Stimulated activated CD8-positive, alpha-beta memory T cell treated with anti-CD3 and anti-CD28 coated beads, Interleukin-15, amount 100 ng/mL, for 1 hour (primary cell): Measurements from ENCODE around the gene HMCN1.

Source experiments
- DNase-seq: peaks from one replicate; pipeline ENCODE4 v3.0.0-alpha.2; 2020; ENCODE audit warnings: low read depth

The HMCN1 gene

DNA sequence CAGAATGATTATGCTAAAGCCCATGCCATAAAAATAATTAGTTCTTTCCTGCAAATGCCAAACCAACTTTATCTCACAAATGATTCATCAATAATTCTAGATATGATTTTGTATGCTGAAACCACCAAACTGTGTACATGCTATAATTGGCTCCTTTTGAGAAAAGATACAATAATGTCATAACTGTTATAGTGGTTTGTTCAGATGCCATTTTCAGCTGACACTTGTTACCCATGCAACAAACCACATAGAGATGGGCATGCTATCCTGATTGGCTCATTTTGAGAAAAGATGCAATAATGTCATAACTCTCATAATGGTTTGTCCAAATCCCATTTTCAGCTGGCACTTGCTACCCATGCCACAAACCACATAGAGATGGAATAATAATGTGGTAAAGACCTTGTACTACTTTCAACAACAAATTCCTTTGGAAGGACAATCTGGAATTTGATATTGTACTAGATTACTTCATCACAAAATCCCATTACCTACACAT is 357.1 kb downstream of the HMCN1 start:
- no peak for DNase-seq

DNA sequence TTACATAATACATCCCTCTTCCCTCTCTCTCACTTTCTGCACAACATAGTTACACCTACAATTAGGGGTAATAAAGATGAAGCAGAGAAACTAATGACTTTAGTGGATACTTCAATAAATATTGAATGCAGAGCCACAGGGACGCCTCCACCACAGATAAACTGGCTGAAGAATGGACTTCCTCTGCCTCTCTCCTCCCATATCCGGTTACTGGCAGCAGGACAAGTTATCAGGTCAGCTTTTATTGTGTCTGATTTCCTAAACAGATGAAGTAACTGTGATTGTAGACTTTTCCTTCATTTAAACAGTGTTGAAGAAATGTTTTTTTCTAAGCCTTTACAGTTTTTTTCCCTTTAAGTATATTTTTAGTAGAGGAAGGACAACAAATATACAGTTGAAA is 359.2 kb downstream of the HMCN1 start:
- no peak for DNase-seq

DNA sequence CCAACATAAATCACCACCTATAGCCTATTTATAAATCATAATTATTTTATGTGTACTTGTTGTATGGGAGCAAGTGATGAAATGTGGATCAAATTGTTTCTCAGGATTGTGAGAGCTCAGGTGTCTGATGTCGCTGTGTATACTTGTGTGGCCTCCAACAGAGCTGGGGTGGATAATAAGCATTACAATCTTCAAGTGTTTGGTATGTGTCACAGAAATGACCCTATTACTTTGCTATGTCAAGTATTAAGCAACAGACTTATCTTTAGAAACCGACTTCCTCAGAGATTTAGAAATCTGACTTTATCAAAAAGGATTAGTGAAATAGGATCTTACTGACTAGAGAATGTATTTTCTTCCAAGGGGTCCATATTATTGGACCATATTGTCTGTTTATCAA is 360.0 kb downstream of the HMCN1 start:
- DNase-seq: no peak

DNA sequence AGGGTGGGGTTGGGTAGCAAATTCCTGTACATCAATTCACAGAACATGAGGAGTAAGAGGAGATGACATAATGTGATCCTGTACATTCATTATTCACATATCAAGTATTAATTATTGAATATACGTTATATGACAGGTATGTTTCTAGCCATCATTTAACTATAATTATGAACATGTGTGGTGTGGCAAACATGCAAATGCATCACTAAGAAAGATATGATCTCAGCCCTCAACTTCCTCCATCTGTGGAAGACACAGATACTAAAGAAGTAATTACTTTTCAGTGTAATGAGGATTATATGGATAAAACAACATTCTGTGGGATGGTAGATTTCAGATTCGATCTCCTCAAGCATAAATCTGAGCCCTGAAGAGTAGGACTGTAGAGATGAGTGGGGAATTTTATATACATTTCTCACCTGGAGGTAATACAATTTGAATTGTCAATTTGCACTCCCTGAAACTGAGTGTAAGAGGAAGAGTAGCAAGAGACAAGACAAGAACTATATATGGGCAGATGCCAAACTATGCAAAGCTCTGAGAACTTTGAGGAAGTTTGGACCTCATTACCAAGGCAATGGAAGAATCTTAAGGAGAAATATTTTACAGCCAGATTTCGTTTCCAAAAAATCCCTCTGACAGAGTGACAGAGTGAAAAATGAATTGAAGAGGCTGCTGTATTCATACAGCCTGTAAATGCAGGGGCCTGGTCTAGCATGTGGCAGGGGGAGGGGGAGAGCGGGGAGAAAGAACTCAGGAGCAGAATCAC is 365.3 kb downstream of the HMCN1 start:
- DNase-seq: no peak

DNA sequence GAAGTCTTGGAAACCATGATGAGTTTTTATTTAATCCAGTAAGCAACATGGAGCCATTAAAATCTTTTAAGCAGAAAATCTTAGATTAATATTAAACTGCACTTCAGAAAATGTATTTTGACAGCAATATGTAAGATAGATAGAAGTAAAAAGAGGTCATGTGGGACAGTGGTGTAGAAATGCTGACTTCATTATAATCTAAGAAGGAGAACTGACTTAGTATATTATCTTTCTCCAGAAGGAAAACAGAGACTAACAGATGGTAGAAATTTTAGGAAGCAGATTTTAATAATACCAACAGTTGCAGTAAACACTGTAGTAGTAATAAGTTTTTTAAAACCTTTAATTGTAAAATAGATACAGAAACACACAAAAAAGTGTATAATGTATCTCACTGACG is 367.9 kb downstream of the HMCN1 start:
- DNase-seq: no peak

DNA sequence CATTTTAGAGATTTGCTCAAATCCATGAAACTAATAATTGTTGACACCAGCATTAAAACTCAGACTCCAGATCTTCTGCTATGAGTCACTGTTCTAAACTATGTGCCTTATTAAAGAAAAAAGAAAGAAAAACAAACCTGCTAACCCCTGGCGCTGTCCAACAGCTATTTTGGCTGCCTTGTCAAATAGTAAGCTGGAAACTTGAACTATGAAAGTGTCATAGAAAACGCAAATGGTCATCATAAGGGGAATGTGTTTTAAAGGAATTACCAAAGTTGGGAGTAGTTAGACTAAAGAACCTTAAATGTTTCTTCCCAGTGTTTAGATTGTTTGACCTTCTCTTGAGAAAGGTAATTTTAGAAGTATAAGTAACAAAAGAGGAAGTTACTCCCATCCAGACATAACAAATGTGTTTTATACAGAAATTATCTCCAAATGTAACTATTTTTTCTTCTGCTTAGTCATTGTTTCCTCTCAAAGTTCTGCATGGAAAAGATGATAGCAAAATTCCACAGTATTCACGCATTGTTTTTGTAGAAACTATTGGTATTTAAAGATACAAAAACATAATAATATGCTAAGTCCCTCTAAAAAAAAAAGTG is 368.5 kb downstream of the HMCN1 start:
- no peak for DNase-seq

DNA sequence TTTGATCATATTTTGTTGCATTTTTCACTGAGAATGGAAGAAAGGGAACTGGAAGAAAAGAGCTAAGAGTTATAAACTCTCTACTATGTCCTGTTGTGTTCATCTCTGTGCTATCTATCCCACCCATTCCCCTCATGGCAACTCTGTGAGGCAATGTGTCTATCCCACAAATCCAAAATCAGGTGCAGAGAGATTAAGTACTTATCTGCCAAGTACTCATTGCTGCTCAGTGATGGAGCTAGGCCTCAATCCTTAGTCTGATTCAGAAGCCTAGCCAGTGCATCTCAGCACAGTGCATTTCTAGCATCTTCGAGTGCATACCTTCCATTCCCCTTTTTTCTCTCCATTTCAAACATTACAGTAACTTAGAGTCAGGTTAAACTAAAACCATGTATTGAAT is 370.3 kb downstream of the HMCN1 start:
- DNase-seq: no peak

DNA sequence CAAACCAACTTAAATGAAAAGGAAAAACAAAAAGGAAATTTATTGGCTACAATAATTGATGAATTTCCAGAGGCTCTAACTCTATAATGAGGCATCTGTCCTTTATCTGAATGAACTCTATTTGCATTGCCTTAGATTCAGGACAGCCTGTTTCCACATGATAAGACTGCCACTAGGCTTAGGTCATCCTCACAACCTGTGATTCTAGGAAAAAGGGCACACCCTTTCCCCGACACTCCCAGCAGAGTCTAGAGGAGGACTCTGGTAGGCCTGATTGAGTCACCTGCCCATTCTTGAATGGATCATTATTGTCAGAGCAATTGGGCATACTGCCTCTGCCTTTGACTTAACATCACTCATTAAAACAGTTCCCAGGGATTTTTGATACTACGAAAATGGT is 378.1 kb downstream of the HMCN1 start:
- no peak for DNase-seq

DNA sequence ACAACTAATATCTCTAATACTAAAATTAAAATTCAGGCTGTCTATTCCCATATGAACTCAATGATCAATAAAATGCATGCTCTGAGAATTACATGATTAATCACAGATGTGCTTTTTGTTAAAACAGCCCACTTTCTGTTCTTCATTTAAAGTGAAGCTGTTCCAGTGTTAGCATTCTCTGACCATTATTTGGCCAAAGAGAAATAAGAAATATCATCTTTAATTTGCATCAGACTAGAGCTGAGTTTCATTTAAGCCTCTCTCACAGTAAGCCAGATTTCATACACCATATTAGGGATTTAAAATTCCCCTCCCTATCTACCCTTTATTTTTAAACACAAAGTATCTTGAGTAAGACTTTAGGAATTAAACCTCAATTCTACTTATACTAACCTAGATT is 379.3 kb downstream of the HMCN1 start:
- DNase-seq: no peak

DNA sequence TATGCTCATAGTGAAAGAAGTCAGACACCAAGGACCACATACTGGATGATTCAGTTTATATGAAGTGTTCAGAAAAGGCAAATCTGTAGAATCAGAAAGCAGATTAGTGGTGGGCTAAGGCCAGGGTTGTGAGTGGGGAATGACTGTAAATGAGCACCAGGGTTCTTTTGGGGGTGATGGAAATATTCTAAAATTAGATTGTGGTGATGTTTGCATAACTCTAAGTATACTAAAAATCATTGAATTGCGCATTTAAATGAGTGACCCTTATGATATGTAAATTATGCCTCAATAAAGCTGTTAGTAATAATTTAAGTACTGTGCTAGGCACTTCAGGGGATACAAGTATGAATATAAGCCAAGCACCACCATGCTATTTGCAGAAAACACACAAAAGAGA is 384.5 kb downstream of the HMCN1 start:
- no peak for DNase-seq

DNA sequence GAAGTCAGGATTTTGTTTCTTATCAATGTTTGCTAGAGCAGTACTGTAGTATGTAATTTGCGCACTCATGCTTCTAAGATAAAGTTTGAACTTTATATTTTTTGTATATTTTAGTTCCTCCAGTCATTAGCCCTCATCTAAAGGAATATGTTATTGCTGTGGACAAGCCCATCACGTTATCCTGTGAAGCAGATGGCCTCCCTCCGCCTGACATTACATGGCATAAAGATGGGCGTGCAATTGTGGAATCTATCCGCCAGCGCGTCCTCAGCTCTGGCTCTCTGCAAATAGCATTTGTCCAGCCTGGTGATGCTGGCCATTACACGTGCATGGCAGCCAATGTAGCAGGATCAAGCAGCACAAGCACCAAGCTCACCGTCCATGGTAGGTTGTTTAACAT is 388.6 kb downstream of the HMCN1 start:
- no peak for DNase-seq

DNA sequence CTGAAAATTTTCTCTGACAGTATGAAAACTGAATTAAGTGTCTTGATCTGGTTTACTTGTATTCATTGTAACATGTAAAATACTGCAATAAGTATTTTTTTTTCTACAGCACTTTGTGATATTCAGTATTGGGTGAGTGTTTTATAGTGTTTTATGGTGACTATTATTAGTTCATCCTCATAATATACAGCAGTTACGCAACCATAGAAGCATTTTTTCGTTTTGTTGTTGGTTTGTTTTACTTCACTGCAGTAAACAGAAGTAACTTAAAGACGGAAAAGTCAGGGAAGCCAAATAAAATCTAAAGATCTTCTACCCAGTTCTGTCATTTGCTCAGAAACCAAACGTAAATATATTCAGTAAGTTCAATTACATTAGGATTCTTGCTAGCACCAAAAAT is 390.8 kb downstream of the HMCN1 start:
- DNase-seq: no peak

DNA sequence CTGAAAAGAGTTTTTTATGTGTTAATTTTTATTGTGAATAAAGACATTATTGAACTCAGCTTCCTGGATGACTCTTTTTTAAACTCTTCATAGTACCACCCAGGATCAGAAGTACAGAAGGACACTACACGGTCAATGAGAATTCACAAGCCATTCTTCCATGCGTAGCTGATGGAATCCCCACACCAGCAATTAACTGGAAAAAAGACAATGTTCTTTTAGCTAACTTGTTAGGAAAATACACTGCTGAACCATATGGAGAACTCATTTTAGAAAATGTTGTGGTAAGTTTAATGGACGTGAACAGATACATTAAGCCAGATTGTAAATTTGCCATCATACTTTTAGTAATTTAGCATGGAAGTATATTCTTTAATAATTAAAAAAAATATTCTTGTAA is 391.3 kb downstream of the HMCN1 start:
- no peak for DNase-seq

DNA sequence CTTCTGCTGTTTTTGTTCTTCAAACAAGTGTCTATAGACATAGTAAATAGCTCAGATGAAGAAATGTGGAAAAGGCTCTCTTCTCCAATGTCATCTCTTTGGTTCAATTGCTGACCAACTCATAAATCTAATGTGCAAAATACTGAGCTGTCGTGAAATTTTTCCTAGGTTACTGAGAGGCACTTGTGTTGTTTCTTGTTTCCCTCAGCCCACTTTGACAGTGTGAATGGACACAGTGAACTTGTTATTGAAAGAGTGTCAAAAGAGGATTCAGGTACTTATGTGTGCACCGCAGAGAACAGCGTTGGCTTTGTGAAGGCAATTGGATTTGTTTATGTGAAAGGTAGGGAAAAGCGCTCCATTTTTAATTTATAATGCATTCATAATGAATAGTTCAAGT is 395.6 kb downstream of the HMCN1 start:
- no peak for DNase-seq

DNA sequence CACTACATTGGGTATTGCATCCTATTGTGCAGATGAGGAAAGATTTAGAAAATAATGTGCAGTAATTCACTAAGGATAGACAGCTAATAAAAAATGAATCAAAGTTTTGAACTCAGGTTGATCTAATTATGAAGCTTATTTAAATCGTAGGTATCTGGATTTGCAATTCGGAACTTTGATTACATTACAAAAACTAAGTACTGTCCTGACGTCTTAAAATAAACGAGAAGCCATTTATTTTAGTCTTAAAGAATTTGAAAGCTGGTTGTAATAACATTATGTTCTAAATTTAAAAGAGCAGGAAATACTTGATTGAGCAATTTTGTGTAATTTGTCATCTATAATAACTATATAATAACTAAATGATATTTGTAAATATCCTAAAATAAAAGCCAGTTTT is 404.9 kb downstream of the HMCN1 start:
- no peak for DNase-seq

DNA sequence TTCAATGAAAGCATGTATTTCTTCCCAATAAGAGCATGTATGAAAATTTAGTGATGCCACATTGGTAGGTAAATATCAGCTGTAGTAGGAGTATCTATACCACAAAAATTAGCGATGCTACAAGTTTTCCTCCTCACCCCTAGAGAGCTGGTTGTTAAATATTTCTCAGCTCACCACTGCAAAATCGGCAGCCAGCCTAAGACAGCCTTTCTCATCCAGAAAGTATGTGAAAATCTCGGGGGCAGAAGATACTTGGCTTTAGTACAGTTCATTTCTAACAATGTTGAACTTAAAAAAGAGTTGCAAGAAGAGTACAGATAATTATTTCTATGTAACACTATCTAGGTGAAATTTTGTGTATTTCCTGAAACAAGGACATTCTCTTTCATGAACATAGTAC is 405.5 kb downstream of the HMCN1 start:
- DNase-seq: no peak

DNA sequence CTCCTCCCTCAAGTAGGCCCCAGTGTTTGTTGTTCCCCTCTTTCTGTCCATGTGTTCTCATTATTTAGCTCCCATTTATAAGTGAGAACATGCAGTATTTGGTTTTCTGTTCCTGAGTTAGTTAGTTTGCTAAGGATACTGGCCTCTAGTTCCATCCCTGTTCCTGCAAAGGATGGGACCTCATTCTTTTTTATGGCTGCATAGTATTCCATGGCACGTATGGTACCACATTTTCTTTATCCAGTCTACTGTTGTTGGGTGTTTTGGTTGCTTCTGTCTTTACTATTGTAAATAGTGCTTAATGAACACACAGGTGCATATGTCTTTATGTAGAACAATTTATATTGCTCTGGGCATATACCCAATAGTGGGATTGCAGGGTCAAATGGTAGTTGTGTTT is 408.0 kb downstream of the HMCN1 start:
- no peak for DNase-seq

DNA sequence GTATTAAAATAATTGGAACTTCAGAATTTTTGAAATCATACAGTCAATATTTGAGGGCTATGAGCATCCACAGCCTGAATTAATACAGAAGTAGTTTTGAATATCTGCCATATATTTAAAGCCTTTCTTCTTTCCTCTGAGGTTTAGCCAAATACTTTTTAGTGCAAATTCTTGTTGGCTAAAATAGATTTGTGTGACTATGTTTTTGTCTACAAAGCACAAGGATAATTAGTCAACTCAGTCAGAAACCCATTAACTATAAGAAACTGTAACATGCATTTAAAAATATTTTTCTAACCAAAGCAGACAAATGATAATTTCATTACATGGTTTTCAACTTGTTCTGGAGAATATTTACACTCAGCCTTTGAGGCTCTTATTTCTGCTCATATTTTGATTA is 408.7 kb downstream of the HMCN1 start:
- no peak for DNase-seq

DNA sequence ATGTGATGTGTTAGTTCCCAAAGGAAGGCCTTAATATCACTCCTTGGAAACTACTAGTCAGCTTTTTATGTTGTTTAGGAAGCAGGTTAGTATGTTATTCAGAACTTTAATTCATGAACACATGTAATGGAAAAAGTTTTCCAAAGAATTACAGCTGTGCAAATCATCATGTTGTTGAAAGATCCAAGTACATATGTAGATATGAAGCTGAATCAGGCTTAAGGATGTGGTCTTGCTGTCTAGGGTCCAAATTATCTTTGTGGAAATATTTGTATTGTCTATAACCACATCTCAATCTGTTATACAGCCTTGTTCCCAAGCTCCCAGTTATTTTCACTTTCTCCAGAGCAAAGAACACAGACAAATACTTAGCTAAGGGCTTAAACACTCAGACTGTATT is 409.3 kb downstream of the HMCN1 start:
- no peak for DNase-seq

DNA sequence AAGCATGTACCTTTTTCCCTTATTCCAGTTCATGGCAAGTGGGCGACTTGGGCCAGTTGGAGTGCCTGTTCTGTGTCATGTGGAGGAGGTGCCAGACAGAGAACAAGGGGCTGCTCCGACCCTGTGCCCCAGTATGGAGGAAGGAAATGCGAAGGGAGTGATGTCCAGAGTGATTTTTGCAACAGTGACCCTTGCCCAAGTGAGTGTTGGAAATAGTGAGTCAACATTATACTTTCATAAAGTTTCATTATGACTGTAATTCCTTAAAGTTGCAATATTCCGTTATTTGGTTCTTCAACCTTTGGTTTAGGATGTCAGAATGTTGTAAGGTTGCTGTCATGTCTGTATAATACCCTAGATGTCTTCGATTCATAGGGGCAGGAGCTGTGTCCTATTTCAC is 410.3 kb downstream of the HMCN1 start:
- no peak for DNase-seq

DNA sequence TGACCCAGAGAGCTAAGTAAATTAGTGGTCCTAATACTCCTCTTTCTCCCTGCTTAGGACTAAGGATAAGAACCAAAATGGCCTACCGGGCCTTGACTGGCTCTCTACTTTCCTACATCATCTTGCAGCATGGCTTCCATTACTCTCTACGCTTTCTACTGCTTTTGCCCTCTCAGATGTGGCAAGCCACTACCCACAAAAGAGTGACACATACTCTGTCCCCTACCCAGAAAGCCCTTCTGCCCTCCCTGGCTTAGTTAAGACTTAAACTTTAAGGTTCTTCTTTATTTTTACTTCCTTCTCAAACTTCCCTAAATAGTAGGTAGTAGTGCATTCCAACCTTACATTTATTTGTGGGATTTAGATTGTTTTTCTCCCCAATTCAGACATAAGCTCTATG is 412.8 kb downstream of the HMCN1 start:
- DNase-seq: no peak

DNA sequence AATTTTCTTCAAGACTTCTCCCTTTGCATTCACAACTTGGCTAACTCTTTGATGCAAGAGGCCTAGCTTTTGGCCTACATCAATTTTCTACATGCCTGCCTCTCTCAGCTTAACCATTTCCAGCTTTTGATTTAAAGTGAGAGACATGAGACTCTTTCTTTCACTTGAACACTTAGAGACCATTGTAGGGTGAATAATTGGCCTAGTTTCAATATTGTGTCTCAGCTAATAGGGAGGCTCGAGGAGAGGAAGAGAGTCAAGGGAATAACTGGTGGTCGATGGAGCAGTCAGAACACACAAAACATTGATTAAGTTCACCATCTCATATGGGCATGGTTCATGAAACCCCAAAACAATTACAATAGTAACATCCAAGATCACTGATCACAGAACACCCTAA is 415.4 kb downstream of the HMCN1 start:
- no peak for DNase-seq

DNA sequence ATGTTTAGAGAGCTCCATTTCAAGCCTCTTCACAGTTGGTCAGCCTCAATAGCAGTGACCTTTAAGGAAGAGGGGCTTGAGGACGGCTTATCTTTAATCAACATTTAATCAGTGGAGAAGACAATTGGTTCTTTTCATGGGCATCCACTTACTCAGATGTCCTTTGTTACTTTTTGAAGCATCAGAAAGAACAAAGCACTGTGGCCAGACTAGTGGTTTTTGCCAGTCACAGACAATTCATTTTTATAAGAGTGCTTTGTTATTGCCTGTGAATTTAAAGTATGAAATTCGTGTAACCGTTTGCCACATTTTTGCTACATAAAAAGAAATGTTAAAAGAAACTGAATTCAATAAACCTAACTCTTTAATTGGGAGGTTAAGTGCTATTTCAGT is 418.0 kb downstream of the HMCN1 start:
- no peak for DNase-seq

DNA sequence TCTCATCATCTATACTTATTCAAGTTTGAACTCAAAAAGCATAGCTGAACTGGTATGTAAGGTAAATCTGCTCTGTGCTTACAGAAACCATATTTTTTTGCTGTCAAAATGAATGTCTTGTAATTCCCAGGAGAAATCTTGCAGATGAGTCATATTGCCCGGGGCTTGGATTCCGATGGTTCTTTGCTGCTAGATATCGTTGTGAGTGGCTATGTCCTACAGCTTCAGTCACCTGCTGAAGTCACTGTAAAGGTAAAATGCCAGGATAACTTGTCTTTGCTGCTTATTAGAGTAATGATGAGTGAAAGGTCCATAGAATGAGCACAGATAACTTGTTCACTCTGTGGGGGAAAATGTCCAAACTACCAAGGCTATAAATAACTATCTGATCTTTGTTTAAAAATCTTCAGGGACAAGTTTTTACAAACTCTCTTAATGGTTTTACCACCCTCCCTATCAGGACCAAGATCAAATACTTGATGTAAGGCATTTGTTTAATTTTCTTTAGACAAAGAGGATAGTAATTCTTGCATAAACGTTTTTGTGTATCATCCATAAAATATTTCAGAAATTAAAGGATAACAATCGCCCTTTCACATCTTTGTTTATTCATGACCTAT is 418.5 kb downstream of the HMCN1 start:
- DNase-seq: no peak
